Astrocyte (in vitro differentiated cells and primary cell): ENCODE results near the gene CDC42EP3.

Source experiments
- EZH2 ChIP-seq: IDR thresholded peaks from 2 replicates; pipeline ENCODE4 v1.6.1; 2012; ENCODE audit warnings: mild to moderate bottlenecking, low read length, inconsistent platforms; ENCODE audit not compliant: insufficient read depth
- TF ChIP-seq, protein P1 (sequence below): IDR thresholded peaks from 2 replicates; pipeline ENCODE4 v1.5.1; 2011; ENCODE audit warnings: low read depth, mild to moderate bottlenecking, inconsistent platforms, low read length, moderate library complexity; ENCODE audit not compliant: insufficient read depth

DNA sequence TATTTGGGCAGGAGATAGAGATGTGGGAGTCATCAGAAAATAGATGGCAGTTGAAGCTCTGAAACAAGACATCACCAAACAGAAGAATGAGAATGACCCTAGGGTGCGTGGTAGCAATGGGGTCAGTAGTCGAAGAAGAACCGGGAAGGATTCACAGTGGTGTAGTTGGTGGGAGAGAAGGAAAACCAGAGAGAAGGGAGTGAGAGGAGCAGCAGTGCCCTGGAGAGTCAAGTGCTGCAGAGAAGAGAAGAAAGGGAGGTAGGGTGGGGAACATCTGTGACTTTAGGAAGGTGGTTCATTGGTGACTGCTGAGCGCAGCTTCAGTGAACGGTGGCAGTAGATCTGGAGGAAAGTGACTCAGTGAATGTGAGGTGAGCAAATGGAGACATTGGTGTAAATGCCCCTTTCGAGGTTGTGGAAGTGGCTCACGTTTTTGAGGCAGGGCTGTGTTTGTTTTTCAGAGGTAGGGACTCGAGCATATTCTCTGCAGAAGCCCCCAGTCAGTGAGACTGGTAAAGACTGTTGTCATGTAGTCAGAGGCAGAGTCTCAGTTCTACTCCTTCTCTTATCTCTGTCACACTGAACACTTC is 36.4 kb downstream of the CDC42EP3 start:
- TF ChIP-seq, protein P1, sequence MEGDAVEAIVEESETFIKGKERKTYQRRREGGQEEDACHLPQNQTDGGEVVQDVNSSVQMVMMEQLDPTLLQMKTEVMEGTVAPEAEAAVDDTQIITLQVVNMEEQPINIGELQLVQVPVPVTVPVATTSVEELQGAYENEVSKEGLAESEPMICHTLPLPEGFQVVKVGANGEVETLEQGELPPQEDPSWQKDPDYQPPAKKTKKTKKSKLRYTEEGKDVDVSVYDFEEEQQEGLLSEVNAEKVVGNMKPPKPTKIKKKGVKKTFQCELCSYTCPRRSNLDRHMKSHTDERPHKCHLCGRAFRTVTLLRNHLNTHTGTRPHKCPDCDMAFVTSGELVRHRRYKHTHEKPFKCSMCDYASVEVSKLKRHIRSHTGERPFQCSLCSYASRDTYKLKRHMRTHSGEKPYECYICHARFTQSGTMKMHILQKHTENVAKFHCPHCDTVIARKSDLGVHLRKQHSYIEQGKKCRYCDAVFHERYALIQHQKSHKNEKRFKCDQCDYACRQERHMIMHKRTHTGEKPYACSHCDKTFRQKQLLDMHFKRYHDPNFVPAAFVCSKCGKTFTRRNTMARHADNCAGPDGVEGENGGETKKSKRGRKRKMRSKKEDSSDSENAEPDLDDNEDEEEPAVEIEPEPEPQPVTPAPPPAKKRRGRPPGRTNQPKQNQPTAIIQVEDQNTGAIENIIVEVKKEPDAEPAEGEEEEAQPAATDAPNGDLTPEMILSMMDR, result no peak
- TF ChIP-seq EZH2, result no peak
